H1 (cell line): ENCODE data around the gene CMC1. TPM values are rescaled to one million over a fixed set of nuclear protein-coding genes. Genes with fewer than 3 reads are reported as not detected.

ENCODE experiments used
- CTCF ChIA-PET: fragments of 300-600 bp; sonication (Branson Sonifier 250); formaldehyde crosslinking; loops from one replicate; lab custom pipeline; 2021; ENCODE audit not compliant: partially characterized antibody; lab: Charles Lee
- POLR2A ChIA-PET: fragments of 300-600 bp; sonication (Branson Sonifier 250); formaldehyde crosslinking; loops from one replicate; lab custom pipeline; 2021; ENCODE audit warnings: inconsistent platforms; ENCODE audit not compliant: partially characterized antibody; lab: Charles Lee
- DNase-seq, 2 experiments: peaks; one replicate each; pipeline versions ENCODE4 v3.0.0 to v3.0.0-alpha.2; 2010 to 2022; ENCODE audit warnings: low spot score in 2 of 2, low read depth in 1 of 2, mixed read lengths in 1 of 2
- FAIRE-seq: peaks from 2 replicates; lab custom pipeline; 2011; peaks lifted over from hg19 to GRCh38; lab: Jason Lieb, UNC
- H2AFZ ChIP-seq: 2 replicates; pipeline ENCODE4 v1.8.1; 2012; ENCODE audit warnings: low read length, inconsistent platforms
- H2AK5ac ChIP-seq: 2 replicates; pipeline ENCODE4 v1.6.1; 2013; ENCODE audit warnings: low read depth, low read length
- H2BK120ac ChIP-seq: replicated peaks from 2 replicates; pipeline ENCODE3; 2013; ENCODE audit warnings: low read depth, low read length, inconsistent platforms
- H2BK12ac ChIP-seq: 2 replicates; pipeline ENCODE4 v1.6.1; 2013; ENCODE audit warnings: low read depth, low read length
- H2BK15ac ChIP-seq: 2 replicates; pipeline ENCODE4 v1.6.1; 2013; ENCODE audit warnings: low read length
- H2BK20ac ChIP-seq: 2 replicates; pipeline ENCODE4 v1.6.1; 2013; ENCODE audit warnings: low read length
- H2BK5ac ChIP-seq: 2 replicates; pipeline ENCODE4 v1.6.1; 2013; ENCODE audit warnings: low read depth, low read length
- H3K14ac ChIP-seq: 2 replicates; pipeline ENCODE4 v1.6.1; 2013; ENCODE audit warnings: inconsistent platforms; ENCODE audit not compliant: insufficient read length
- H3K18ac ChIP-seq: 2 replicates; pipeline ENCODE4 v1.6.1; 2013; ENCODE audit warnings: low read length; ENCODE audit errors: extremely low read depth
- H3K23ac ChIP-seq: 2 replicates; pipeline ENCODE4 v1.6.1; 2013; ENCODE audit warnings: inconsistent platforms; ENCODE audit not compliant: insufficient read length
- H3K23me2 ChIP-seq: 2 replicates; pipeline ENCODE4 v1.6.1; 2013; ENCODE audit warnings: low read depth, low read length
- H3K27ac ChIP-seq: 2 replicates; pipeline ENCODE4 v1.6.1; 2011; ENCODE audit warnings: low read depth, low read length, inconsistent platforms
- H3K27me3 ChIP-seq, 4 experiments: replicated peaks in 1 of 4; 1 replicate in 1 of 4; 2 replicates in 3 of 4; pipeline versions ENCODE4 v1.6.1 to v1.8.1; 2011 to 2013; ENCODE audit warnings: low read length in 3 of 4, mild to moderate bottlenecking in 3 of 4, inconsistent platforms in 2 of 4, mixed read lengths in 2 of 4, moderate library complexity in 1 of 4; ENCODE audit not compliant: control insufficient read depth in 3 of 4, insufficient read depth in 3 of 4; ENCODE audit errors: extremely low read depth in 1 of 4
- H3K36me3 ChIP-seq, 4 experiments: 2 replicates each; pipeline versions ENCODE4 v1.6.1 to v1.8.1; 2011 to 2013; ENCODE audit warnings: mild to moderate bottlenecking in 4 of 4, low read length in 3 of 4, moderate library complexity in 2 of 4, control low read depth in 1 of 4, inconsistent platforms in 1 of 4; ENCODE audit not compliant: insufficient read depth in 4 of 4, control insufficient read depth in 2 of 4
- H3K4ac ChIP-seq: replicated peaks from 2 replicates; pipeline ENCODE3; 2013; ENCODE audit warnings: low read length, low read depth, mixed read lengths, inconsistent platforms; ENCODE audit not compliant: insufficient read length
- H3K4me1 ChIP-seq, 4 experiments: replicated peaks in 1 of 4; 1 replicate in 1 of 4; 2 replicates in 3 of 4; pipeline versions ENCODE4 v1.6.1 to v1.8.1; 2011 to 2013; ENCODE audit warnings: low read length in 3 of 4, inconsistent platforms in 2 of 4, mixed read lengths in 1 of 4; ENCODE audit not compliant: insufficient read depth in 4 of 4, control insufficient read depth in 3 of 4
- H3K4me2 ChIP-seq, 2 experiments: 2 replicates each; pipeline versions ENCODE4 v1.6.1 to v1.8.1; 2011 to 2013; ENCODE audit warnings: low read depth in 2 of 2, low read length in 2 of 2, control low read depth in 1 of 2, inconsistent platforms in 1 of 2, mild to moderate bottlenecking in 1 of 2; ENCODE audit not compliant: insufficient read depth in 1 of 2
- H3K4me3 ChIP-seq, 4 experiments: fragments of 200-600, 300-600 bp in 1 of 4; sonication (generic), shearing (Covaris generic), sonication (Bioruptor Twin) in 1 of 4; 2 replicates each; pipeline versions ENCODE4 v1.5.1 to v1.8.1; 2011 to 2016; ENCODE audit warnings: low read length in 4 of 4, low read depth in 3 of 4, control low read depth in 2 of 4, inconsistent platforms in 2 of 4, mild to moderate bottlenecking in 2 of 4, mixed read lengths in 1 of 4, moderate library complexity in 1 of 4; ENCODE audit not compliant: insufficient read depth in 2 of 4; ENCODE audit errors: extremely low read depth in 1 of 4
- H3K56ac ChIP-seq: replicated peaks from 2 replicates; pipeline ENCODE3; 2013; ENCODE audit warnings: low read depth, mild to moderate bottlenecking, mixed read lengths, low read length, inconsistent platforms; ENCODE audit not compliant: insufficient read length
- H3K79me1 ChIP-seq: 2 replicates; pipeline ENCODE4 v1.6.1; 2013; ENCODE audit warnings: low read depth, low read length, control low read depth
- H3K79me2 ChIP-seq, 2 experiments: 2 replicates each; pipeline versions ENCODE4 v1.6.1 to v1.8.1; 2012 to 2013; ENCODE audit warnings: low read length in 2 of 2, mild to moderate bottlenecking in 2 of 2, inconsistent platforms in 1 of 2; ENCODE audit not compliant: insufficient read depth in 2 of 2, control insufficient read depth in 1 of 2
- H3K9ac ChIP-seq, 4 experiments: replicated peaks in 1 of 4; 1 replicate in 1 of 4; 2 replicates in 3 of 4; pipeline versions ENCODE4 v1.6.1 to v1.8.1; 2011 to 2013; ENCODE audit warnings: low read depth in 3 of 4, low read length in 3 of 4, control low read depth in 2 of 4, mild to moderate bottlenecking in 2 of 4, moderate library complexity in 2 of 4, inconsistent platforms in 1 of 4; ENCODE audit errors: extremely low read depth in 1 of 4
- H3K9me3 ChIP-seq, 2 experiments: 2 replicates each; pipeline versions ENCODE4 v1.6.1 to v1.8.1; 2012 to 2013; ENCODE audit warnings: mild to moderate bottlenecking in 2 of 2, moderate library complexity in 2 of 2, control low read depth in 1 of 2, inconsistent platforms in 1 of 2, low read depth in 1 of 2, low read length in 1 of 2, mixed read lengths in 1 of 2; ENCODE audit not compliant: insufficient read depth in 2 of 2
- H4K20me1 ChIP-seq, 2 experiments: replicated peaks in 1 of 2; 2 replicates each; pipeline versions ENCODE3 to v1.8.1; 2011 to 2013; ENCODE audit warnings: inconsistent platforms in 2 of 2, low read length in 2 of 2, mild to moderate bottlenecking in 1 of 2; ENCODE audit not compliant: insufficient read depth in 2 of 2, control insufficient read depth in 1 of 2
- H4K5ac ChIP-seq: 2 replicates; pipeline ENCODE4 v1.6.1; 2013; ENCODE audit warnings: low read length, low read depth, mixed read lengths, inconsistent platforms; ENCODE audit not compliant: insufficient read length
- H4K8ac ChIP-seq: 2 replicates; pipeline ENCODE4 v1.8.0; 2013; ENCODE audit warnings: mild to moderate bottlenecking, moderate library complexity, low read length, inconsistent platforms; ENCODE audit not compliant: insufficient read depth; ENCODE audit errors: extremely low read depth
- H4K91ac ChIP-seq: replicated peaks from 2 replicates; pipeline ENCODE3; 2013; ENCODE audit warnings: low read length, mixed read lengths, inconsistent platforms; ENCODE audit not compliant: insufficient read length
- RNF2 ChIP-seq: fragments of 200-900, 300-1000 bp; sonication (generic); IDR thresholded peaks from 2 replicates; pipeline ENCODE4 v1.7.1; 2016; ENCODE audit warnings: borderline replicate concordance, low read depth, mild to moderate bottlenecking, antibody characterized with exemption, low read length; ENCODE audit not compliant: poor library complexity, severe bottlenecking; ENCODE audit errors: missing control alignments
- polyA plus RNA-seq, 7 experiments: library from polyadenylated mRNA; depleted of rRNA in 3 of 7; stranded (reverse) in 5 of 7; unstranded in 2 of 7; fragments of >200 nt in 5 of 7; fragments of 200-250 nt in 2 of 7; gene quantifications; 1 replicate in 5 of 7; 2 replicates in 1 of 7; 4 replicates in 1 of 7; pipeline versions ENCODE4 v1.2.1 to v1.2.3, GENCODE V29; 2011 to 2013; ENCODE audit warnings: missing spikeins in 2 of 7, mixed read lengths in 2 of 7
- total RNA-seq: library from RNA; stranded (reverse); fragmentation: NEBNext Ultra II Directional; extraction: Animal tissue kit (Norgen Biotek cat#: 25700); gene quantifications from 2 replicates; pipeline ENCODE4 v1.2.1, GENCODE V29; 2021
- TF ChIP-seq, protein P1 (sequence below): IDR thresholded peaks from 2 replicates; pipeline ENCODE4 v1.6.1; 2012; ENCODE audit warnings: inconsistent platforms

CMC1 gene
- total and polyA plus RNA-seq, 2 of the 8 experiments (the other 6 are each of a cell fraction or from before 2014, with no cell fraction given), result 11.4 to 19.4 TPM

DNA sequence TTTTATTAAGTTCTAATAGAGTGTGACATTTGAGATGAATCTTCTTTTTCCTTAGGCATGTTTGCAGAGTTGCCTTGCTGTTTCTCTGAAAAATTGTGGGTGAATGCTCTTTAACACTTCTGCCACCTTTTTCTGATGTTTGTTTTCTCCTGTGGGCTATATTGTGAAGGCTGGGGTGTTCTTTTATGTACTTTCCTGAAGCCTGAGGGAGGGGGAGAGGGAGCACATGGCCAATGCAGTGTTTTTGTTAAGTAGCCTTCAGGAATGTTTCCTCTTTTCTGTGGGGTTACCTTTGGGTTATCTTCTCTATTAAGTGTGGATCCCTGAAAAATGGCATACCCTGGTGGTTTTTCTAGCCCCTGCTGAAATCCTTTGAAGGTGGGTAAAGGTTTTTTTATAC lies 50.2 kb downstream of the CMC1 start:
- no peak overlapping the region for H2BK5ac ChIP-seq
- H2AFZ ChIP-seq, result no peak overlapping the region
- ChIA-PET CTCF (interaction anchor here (1.0 to 1.4 kb wide), 2 partner anchors 8 to 23 kb away, joined by 3 to 4 read pairs; no protein-coding TSS in a partner anchor), POLR2A (no interaction called here)
- no peak overlapping the region for H3K4ac ChIP-seq
- H3K36me3 ChIP-seq, result peaks cover 0 to 6% (median 2%) of the 10 kb centered on the region in 4 experiments; a peak in 5 of 8 replicates
- no peak overlapping the region for H3K4me2 ChIP-seq
- H3K4me1 ChIP-seq, result no peaks in the 10 kb centered on the region
- H3K14ac ChIP-seq, result no peak overlapping the region
- no peaks in the 10 kb centered on the region for H4K20me1 ChIP-seq
- H4K5ac ChIP-seq, result no peak overlapping the region
- no peaks in the 10 kb centered on the region for H3K23me2 ChIP-seq
- H3K79me1 ChIP-seq, result no peaks in the 10 kb centered on the region
- H2BK20ac ChIP-seq, result no peak overlapping the region
- H2AK5ac ChIP-seq, result no peak overlapping the region
- H2BK12ac ChIP-seq, result no peak overlapping the region
- no peak overlapping the region for H3K18ac ChIP-seq
- no peaks in the 10 kb centered on the region for H3K27me3 ChIP-seq
- no peak overlapping the region for H2BK120ac ChIP-seq
- H3K9ac ChIP-seq, result no peak overlapping the region
- no peak for TF ChIP-seq RNF2
- TF ChIP-seq, protein P1, sequence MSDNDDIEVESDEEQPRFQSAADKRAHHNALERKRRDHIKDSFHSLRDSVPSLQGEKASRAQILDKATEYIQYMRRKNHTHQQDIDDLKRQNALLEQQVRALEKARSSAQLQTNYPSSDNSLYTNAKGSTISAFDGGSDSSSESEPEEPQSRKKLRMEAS, result peak; percentile 42; the same call in 1 of the 2 replicates
- H3K4me3 ChIP-seq, result no peak overlapping the region
- no peak for FAIRE-seq
- H3K27ac ChIP-seq, result no peak overlapping the region
- peaks cover 0 to 4% of the 10 kb centered on the region in 2 experiments; a peak in 1 of 4 replicates for H3K9me3 ChIP-seq
- H3K56ac ChIP-seq, result no peak overlapping the region
- H2BK15ac ChIP-seq, result no peak overlapping the region
- no peak overlapping the region for H3K23ac ChIP-seq
- no peak overlapping the region for H4K91ac ChIP-seq
- H3K79me2 ChIP-seq, result no peaks in the 10 kb centered on the region
- no peak overlapping the region for H4K8ac ChIP-seq
- DNase-seq, result no peak
